ENCODE measurements around the gene KIFC1. TPM values are rescaled to one million over a fixed set of nuclear protein-coding genes. Genes with fewer than 3 reads are reported as not detected.

The KIFC1 gene
- total and polyA plus RNA-seq, 7 donors, result 0.15 to 1.0 (median 0.22) TPM; not detected in 1

GRCh38 chr6:33410711-33411631 is 19.3 kb downstream of the KIFC1 start, which contains the start of gene PHF1:
PHF1 (plus strand) TSS chr6:33411014; CDS start chr6:33412264, 1,250 bp downstream.
- peaks cover 5% of the 10 kb centered on the region for H3K4me1 ChIP-seq
- H3K4me3 ChIP-seq, result peak within 1 kb of the TSS; percentile 100
- WGBS, 3 donors, result 0 to 1% (median 1%) methylated on average over 24 to 64 of the region's 67 CpGs
- peak within 1 kb of the TSS; percentile 99 for H3K27ac ChIP-seq
- no peaks in the 10 kb centered on the region for H3K9me3 ChIP-seq
- DNase-seq, result peak in 1 of 2 donors; percentile 82
- peaks cover 2 to 40% of the 10 kb centered on the region in 2 donors for H3K36me3 ChIP-seq (ENCODE audit: insufficient read depth in 1 of 2, low read depth in 1 of 2)
- TF ChIP-seq, protein P1, sequence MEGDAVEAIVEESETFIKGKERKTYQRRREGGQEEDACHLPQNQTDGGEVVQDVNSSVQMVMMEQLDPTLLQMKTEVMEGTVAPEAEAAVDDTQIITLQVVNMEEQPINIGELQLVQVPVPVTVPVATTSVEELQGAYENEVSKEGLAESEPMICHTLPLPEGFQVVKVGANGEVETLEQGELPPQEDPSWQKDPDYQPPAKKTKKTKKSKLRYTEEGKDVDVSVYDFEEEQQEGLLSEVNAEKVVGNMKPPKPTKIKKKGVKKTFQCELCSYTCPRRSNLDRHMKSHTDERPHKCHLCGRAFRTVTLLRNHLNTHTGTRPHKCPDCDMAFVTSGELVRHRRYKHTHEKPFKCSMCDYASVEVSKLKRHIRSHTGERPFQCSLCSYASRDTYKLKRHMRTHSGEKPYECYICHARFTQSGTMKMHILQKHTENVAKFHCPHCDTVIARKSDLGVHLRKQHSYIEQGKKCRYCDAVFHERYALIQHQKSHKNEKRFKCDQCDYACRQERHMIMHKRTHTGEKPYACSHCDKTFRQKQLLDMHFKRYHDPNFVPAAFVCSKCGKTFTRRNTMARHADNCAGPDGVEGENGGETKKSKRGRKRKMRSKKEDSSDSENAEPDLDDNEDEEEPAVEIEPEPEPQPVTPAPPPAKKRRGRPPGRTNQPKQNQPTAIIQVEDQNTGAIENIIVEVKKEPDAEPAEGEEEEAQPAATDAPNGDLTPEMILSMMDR (IDR thresholded peaks at IDR 0.05), result peak; percentile 13
- intact Hi-C loops (cut with DNase I), result loop anchor here in 1 of 2 donors (10.0 kb wide), 1 partner anchor 206 kb away; the partner anchor contains the start of genes HSD17B8, RING1, RXRB and SLC39A7
- ATAC-seq, result peak; percentile 78 to 84 (median 79)
- no peaks in the 10 kb centered on the region for H3K27me3 ChIP-seq (ENCODE audit: insufficient read depth in 3 of 3, low read length in 2 of 3)

DNA sequence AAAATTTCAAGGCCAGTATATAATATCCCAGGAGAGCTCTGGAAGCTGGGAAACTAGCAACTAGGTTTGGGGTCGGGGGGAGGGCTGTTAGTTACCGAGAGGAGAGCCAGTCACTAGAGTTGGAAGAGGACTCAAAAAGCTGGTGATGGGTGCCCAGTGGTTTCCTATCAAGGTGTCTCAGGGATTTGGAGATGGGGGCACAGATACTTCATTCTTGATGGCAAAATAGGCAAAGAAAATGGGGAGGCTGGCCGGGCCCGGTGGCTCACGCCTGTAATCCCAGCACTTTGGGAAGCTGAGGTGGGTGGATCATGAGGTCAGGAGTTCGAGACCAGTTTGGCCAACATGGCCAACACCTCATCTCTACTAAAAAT is 20.0 kb downstream of the KIFC1 start:
- TF ChIP-seq, protein P1 (IDR thresholded peaks at IDR 0.05), result no peak
- DNase-seq, result no peak
- H3K36me3 ChIP-seq (ENCODE audit: insufficient read depth in 1 of 2, low read depth in 1 of 2), result peaks cover 3 to 46% of the 10 kb centered on the region in 2 donors
- WGBS, 3 donors, result 31 to 61% (median 45%) methylated on average over 6 of the region's 6 CpGs
- H3K27me3 ChIP-seq (ENCODE audit: insufficient read depth in 3 of 3, low read length in 2 of 3), result no peaks in the 10 kb centered on the region
- peak overlapping the region; percentile 100 for H3K4me3 ChIP-seq
- ATAC-seq, result no peak
- intact Hi-C loops (cut with DNase I), result loop anchor here in 1 of 2 donors (10.0 kb wide), 1 partner anchor 207 kb away; the partner anchor contains the start of genes HSD17B8, RING1, RXRB and SLC39A7
- no peaks in the 10 kb centered on the region for H3K9me3 ChIP-seq
- H3K27ac ChIP-seq, result peak overlapping the region; percentile 99
- peaks cover 9% of the 10 kb centered on the region for H3K4me1 ChIP-seq

DNA sequence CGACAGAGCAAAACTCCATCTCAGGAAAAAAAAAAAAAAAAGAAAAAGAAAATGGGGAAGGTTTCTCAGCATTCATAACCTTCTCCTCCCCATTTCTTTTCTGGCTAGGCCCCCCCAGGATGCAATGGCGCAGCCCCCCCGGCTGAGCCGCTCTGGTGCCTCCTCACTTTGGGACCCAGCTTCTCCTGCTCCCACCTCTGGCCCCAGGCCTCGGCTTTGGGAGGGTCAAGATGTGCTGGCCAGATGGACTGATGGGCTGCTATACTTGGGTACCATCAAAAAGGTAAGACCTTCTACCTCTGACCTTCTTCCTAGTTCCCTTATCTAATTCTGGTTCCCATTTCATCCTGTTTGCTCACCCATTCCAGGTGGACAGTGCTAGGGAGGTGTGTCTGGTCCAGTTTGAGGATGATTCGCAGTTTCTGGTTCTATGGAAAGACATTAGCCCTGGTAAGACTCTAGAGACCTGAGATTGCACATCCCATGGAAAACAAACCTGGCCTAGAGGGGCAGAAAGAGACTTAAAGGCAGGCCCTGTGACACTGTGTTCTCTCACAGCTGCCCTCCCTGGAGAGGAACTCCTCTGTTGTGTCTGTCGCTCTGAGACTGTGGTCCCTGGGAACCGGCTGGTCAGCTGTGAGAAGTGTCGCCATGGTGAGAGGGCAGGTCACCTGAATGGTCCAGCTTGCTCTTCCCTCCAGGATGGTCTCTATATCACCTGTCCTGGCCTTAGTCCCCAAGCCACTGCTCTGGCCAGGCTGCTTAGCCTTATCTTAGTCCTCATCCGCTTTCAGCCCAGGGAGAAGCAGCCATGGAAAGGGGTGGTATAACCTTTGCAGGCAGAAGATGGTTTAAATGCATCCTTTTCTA is 20.8 kb downstream of the KIFC1 start:
- no peak for ATAC-seq
- TF ChIP-seq, protein P1 (IDR thresholded peaks at IDR 0.05), result no peak
- H3K4me1 ChIP-seq, result peaks cover 15% of the 10 kb centered on the region

DNA sequence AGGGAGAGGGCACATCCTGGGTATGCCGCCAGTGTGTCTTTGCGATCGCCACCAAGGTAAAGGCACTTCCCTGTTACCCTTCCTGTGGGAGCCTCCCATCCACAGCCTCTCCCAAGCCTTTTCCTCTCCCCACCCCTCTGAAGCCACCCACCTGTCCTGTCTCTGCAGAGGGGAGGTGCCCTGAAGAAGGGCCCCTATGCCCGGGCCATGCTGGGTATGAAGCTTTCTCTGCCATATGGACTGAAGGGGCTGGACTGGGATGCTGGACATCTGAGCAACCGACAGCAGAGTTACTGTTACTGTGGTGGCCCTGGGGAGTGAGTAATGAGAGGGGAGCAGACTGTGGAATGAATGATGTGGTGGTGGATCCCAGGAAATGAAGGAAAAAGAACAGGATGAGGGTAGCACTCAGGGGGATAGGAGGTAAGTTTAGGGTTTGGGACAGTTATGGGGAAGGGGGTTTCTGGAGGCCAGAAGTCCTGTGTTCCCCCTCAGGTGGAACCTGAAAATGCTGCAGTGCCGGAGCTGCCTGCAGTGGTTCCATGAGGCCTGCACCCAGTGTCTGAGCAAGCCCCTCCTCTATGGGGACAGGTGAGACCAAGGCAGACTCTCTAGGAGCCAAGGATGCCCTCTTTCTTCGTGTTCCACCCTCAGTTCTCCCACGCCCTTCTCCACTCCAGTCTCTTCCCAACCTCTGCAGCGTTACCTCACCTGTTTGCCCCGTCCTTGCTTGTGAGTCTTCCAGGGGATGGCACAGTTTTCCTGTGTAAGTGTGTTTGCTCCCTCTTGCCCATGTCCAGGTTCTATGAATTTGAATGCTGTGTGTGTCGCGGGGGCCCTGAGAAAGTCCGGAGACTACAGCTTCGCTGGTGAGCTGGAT is 21.9 kb downstream of the KIFC1 start:
- ATAC-seq (no peak), DNase-seq (no peak)
- peaks cover 3 to 47% of the 10 kb centered on the region in 2 donors for H3K36me3 ChIP-seq (ENCODE audit: insufficient read depth in 1 of 2, low read depth in 1 of 2)
- peaks cover 19% of the 10 kb centered on the region for H3K4me1 ChIP-seq
- intact Hi-C loops (cut with DNase I), result loop anchor here in 1 of 2 donors (10.0 kb wide), 1 partner anchor 209 kb away; the partner anchor contains the start of genes HSD17B8, RING1, RXRB and SLC39A7
- no peak overlapping the region for H3K27ac ChIP-seq
- no peaks in the 10 kb centered on the region for H3K9me3 ChIP-seq
- no peaks in the 10 kb centered on the region for H3K27me3 ChIP-seq (ENCODE audit: insufficient read depth in 3 of 3, low read length in 2 of 3)
- TF ChIP-seq, protein P1 (IDR thresholded peaks at IDR 0.05), result no peak
- H3K4me3 ChIP-seq, result no peak overlapping the region
- 80 to 82% (median 81%) methylated on average over 14 of the region's 14 CpGs for WGBS, 3 donors

More for the DNA sequence above, 20.8 kb downstream of the KIFC1 start:
- H3K36me3 ChIP-seq (ENCODE audit: insufficient read depth in 1 of 2, low read depth in 1 of 2), result peaks cover 3 to 47% of the 10 kb centered on the region in 2 donors
- DNase-seq, result no peak
- WGBS, 3 donors, result 88 to 89% (median 88%) methylated on average over 10 of the region's 10 CpGs
- peak overlapping the region; percentile 100 for H3K4me3 ChIP-seq
- H3K27ac ChIP-seq, result peak overlapping the region; percentile 99
- H3K9me3 ChIP-seq, result no peaks in the 10 kb centered on the region
- intact Hi-C loops (cut with DNase I), result loop anchor here in 1 of 2 donors (10.0 kb wide), 1 partner anchor 208 kb away; the partner anchor contains the start of genes HSD17B8, RING1, RXRB and SLC39A7
- no peaks in the 10 kb centered on the region for H3K27me3 ChIP-seq (ENCODE audit: insufficient read depth in 3 of 3, low read length in 2 of 3)

All from psoas muscle (tissue), 8 donors.